ENCODE data around the gene GDF7.

GRCh38 chr2:20670315-20671035, 3.5 kb downstream of the GDF7 start:
- no peak for TF ChIP-seq GABPA (IDR thresholded peaks at IDR 0.05; ENCODE audit: low read depth)
- TF ChIP-seq RELB (IDR thresholded peaks at IDR 0.05; ENCODE audit: low read depth), result no peak
- no peak for TF ChIP-seq TCF12 (IDR thresholded peaks at IDR 0.05; ENCODE audit: low read depth, low read length)
- TF ChIP-seq TARDBP (IDR thresholded peaks at IDR 0.05; ENCODE audit: borderline replicate concordance), result no peak
- TF ChIP-seq, protein P1, sequence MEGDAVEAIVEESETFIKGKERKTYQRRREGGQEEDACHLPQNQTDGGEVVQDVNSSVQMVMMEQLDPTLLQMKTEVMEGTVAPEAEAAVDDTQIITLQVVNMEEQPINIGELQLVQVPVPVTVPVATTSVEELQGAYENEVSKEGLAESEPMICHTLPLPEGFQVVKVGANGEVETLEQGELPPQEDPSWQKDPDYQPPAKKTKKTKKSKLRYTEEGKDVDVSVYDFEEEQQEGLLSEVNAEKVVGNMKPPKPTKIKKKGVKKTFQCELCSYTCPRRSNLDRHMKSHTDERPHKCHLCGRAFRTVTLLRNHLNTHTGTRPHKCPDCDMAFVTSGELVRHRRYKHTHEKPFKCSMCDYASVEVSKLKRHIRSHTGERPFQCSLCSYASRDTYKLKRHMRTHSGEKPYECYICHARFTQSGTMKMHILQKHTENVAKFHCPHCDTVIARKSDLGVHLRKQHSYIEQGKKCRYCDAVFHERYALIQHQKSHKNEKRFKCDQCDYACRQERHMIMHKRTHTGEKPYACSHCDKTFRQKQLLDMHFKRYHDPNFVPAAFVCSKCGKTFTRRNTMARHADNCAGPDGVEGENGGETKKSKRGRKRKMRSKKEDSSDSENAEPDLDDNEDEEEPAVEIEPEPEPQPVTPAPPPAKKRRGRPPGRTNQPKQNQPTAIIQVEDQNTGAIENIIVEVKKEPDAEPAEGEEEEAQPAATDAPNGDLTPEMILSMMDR (IDR thresholded peaks at IDR 0.05 in 2 of 3, conservative IDR thresholded peaks at IDR 0.05 in 1 of 3; ENCODE audit: control insufficient read depth in 2 of 3, extremely low read depth in 1 of 3, insufficient read depth in 1 of 3, low read depth in 3 of 3, low read length in 3 of 3), result no peak
- no peak for TF ChIP-seq POLR2A (IDR thresholded peaks at IDR 0.05; ENCODE audit: low read depth, low read length)
- TF ChIP-seq CREB1 (IDR thresholded peaks at IDR 0.05; ENCODE audit: low read depth), result no peak
- TF ChIP-seq RFX5 (IDR thresholded peaks at IDR 0.05; ENCODE audit: low read depth, low read length), result no peak
- no peak for TF ChIP-seq PML (IDR thresholded peaks at IDR 0.05; ENCODE audit: low read length)
- TF ChIP-seq BACH1 (IDR thresholded peaks at IDR 0.05; ENCODE audit: borderline replicate concordance), result no peak
- TF ChIP-seq ATF3 (IDR thresholded peaks at IDR 0.05; ENCODE audit: borderline replicate concordance, extremely low read depth, low read depth, low read length), result no peak
- no peak for TF ChIP-seq TAF1 (IDR thresholded peaks at IDR 0.05; ENCODE audit: borderline replicate concordance, low read depth, low read length)
